LNCaP clone FGC (cell line): ENCODE data around the gene TNS3.

Experiments
- DNase-seq: peaks from one replicate; pipeline ENCODE4 v3.0.0-alpha.2; 2011; ENCODE audit warnings: low read depth
- H3K4me3 ChIP-seq: 2 replicates; pipeline ENCODE4 v1.5.1; 2011; ENCODE audit warnings: mild to moderate bottlenecking, low read depth, low read length, control low read depth
- CTCF ChIP-seq: IDR thresholded peaks from 2 replicates; pipeline ENCODE4 v1.5.1; 2012; ENCODE audit warnings: mild to moderate bottlenecking; ENCODE audit not compliant: control insufficient read depth, insufficient read depth; ENCODE audit errors: extremely low read depth

The TNS3 gene

DNA sequence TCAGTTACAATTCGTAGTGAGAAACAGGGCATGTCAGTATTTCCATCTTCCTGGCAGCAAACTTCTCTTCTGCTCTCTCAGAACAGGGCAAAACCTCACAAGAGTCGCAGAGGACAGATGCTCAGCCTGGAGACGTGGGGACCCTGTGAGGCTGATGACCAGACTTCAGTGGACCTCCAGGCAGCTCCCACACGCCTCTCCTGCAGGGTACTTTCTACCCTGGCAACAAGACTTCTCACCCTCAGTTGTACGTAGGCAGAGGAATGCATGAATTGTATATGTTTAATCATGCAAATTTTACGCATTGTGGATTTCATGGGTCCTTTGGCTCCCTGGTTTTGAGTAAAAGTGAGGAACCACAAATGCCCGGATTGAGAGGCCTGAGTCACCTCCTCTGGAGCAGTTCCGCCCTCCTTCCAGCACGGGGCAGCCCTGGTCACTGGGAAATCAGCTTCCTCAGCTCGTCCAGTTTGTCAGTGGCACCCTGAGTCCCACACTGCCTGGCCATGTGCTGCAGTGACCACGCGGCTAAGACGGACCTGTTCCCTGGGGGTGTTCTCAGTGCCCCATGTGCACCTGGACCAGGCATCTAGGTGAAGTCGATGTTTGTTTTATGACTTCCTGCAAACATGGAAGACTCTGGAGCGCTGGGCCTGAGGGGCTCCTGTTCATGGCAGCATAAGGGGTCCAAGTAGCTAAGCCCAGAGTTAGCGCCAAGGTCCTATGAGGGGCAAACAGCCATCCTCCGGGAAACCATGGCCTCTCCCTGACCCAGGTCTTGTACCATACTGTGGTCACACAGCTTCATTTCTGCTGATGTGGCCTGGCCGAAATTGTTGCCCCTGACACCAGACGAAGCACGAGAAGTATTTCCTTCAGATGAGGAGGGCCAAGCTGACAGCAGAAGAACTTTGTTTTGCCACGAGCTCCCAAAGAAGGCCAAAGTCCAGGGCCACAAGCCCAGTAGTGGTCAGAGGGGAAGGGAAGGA lies 165.1 kb downstream of the TNS3 start:
- 0 out of 2 replicates have a peak, but pooled peaks have one; percentile 2 for TF ChIP-seq CTCF
- DNase-seq: no peak
- H3K4me3 ChIP-seq: no peak overlapping the region

DNA sequence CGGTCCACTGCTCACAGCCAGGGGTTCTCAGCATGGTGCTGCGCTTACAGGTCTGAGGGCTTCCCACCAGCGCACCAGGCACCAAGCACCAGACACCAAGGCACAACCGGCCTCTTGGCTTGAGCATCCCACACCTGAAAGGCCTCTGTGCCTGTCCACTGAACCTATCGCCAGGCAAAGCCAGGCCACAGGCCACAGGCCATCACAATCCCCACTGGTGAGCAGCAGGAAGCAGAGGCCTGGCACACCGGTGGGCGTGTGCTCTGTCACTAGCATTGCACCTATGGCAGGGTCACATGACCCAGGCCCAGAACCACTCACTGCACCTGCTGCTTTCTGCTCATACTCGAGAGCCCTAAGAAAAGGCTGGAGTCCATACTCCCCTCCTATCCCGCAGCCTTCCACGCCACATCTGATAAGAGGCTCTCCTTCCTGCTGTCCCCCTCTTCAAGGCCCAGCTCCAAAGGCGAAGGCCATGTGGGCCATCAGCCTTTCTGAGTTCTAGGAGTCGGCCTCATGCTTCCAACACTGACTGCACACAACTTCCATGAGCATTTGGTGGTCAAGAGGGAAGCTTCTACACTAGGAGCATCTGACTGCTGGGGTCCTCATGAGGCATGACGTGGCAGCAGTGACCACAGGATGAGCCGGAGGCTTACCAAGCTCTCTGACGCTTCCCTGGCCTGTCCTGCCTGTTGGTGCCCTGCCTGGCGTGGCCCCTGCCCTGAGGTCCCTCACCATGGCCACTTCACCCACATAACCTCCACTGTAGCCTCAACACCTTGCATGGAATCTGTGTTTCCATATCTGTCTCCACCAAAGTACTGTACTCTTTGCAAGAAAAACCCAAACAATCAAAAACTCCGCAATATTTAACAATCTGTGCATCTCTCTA lies 166.3 kb downstream of the TNS3 start:
- H3K4me3 ChIP-seq: no peak overlapping the region
- DNase-seq: no peak
- no peak for TF ChIP-seq CTCF

DNA sequence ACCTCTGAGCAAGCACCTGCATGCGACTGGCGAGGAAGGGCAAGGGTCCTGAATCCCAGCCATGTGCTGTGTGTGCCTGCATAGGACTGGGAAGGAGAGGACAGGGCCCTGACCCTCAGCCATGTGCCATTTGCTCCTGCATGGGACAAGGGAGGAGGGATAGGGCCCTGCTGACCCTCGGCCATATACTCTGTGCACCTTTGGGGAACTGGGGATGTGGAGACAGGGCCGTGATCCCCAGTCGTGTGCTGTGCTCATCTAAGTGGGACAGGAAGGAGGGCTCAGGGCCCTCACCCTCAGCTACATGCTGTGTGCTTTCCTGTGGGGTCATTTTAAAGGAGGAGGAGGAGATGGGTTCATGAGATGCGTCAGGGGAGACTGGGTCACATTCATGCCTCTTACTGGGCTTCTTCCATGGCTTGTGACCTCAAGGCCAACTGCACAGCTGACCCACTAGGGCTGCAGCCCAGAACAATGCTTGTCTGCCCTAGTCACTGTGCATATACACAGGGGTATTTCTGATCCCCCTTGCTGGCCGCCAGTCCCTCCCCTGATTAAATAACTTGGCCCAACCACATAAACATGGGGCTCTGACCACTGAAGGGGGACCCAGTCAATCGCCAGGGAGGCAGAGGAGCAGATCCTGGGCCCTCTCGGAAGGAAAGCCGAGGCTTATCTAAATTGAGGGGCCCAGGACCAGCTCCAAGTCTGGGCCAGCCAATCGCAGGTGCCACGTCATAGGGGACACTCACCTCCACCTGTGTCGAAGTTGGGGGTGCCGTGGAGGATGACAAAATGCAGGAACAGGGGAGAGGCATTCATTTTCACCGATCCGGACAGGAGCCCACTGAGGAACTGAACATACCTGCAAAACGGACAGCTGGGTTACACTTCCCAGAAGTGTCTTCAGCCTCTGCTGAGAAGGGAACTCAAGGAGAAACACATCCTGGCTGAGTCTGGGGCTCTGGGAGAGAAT lies 167.3 kb downstream of the TNS3 start:
- DNase-seq: no peak
- TF ChIP-seq CTCF: no peak
- H3K4me3 ChIP-seq: no peak overlapping the region

DNA sequence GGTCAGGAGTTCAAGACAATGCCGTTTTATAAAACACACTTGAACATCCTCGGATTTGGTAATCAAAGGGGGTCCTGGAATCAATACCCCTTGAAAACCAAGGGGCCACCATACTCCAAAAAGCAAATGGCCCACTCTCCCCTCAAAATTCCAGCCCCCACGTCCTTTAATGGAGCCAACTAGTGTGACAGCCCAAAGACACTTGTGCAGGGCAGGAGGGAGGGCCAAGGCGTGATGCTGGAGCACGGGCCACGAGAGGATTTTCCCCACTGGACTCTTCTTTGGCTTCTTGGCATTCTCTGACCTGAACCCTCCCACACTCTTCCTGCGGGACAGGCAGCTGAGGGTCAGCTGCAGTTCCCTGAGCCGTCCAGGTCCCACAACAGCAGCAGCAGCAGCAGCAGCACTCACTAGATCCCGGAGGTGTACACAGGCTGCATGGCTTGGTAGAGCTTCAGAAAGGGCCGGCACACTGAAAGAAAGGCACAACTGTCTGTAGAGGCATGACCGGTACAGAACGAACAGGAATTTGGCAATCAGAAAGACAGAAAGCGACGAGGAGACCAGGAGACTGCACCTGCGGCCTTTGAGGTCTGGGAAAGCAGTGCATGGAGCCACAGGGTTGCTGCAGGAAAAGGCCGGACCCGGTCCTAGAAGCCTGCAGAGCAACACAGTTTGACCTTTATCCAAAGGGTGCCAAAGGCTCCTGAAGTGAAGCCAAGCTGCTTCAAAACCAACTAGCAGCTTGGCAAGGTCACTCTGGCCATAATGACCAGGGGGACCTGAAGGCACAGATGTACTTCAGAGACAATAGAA lies 168.2 kb downstream of the TNS3 start:
- TF ChIP-seq CTCF: no peak
- H3K4me3 ChIP-seq: no peak overlapping the region
- no peak for DNase-seq

DNA sequence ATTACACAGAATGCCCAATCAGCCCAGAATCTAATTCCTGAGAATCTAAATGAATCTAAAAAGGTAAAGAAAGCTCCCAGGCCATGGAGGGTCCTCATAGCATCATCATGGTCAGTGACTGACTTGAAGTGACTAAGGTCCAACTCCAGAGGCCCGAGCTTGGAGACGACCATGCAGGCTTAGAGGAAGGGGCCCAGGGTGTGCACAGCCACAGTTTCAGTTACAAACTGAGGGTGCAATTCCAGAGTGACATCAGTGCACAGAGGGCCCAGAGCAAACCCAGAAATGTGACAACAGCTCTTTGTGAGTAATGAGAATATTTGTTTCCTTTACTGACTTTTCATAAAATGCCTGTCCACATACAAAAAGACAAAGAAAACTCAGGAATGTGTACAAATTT lies 170.0 kb downstream of the TNS3 start:
- no peak for DNase-seq
- no peak for TF ChIP-seq CTCF
- H3K4me3 ChIP-seq: no peak overlapping the region
